ENCODE results near the gene BSN.
"Not testable (repeated sequence)": the region's sequence is repeated elsewhere in the genome, so short reads cannot be mapped to it uniquely, and the experiment has no call there.

Gene BSN

GRCh38 chr3:49694409-49695070 lies 140.3 kb downstream of the BSN start:
- H3K27ac ChIP-seq = not testable (repeated sequence)

- H3K27ac ChIP-seq = not testable (repeated sequence)
Observed at GRCh38 chr3:49695350-49696015, 141.2 kb downstream of the BSN start.

- H3K27ac ChIP-seq = no peak overlapping the region
- TF ChIP-seq ZFX (IDR thresholded peaks at IDR 0.05; ENCODE audit: borderline replicate concordance) (no peak), CTCF (IDR thresholded peaks at IDR 0.05) (no peak)
Observed at GRCh38 chr3:49699281-49699979, 145.2 kb downstream of the BSN start.

- TF ChIP-seq CTCF (IDR thresholded peaks at IDR 0.05) (no peak), ZFX (IDR thresholded peaks at IDR 0.05; ENCODE audit: borderline replicate concordance) (no peak)
- no peak overlapping the region for H3K27ac ChIP-seq
Observed at GRCh38 chr3:49700014-49700413, 145.7 kb downstream of the BSN start.

GRCh38 chr3:49700453-49701128 lies 146.3 kb downstream of the BSN start:
- TF ChIP-seq CTCF (IDR thresholded peaks at IDR 0.05) = peak; percentile 30
- no peak for TF ChIP-seq ZFX (IDR thresholded peaks at IDR 0.05; ENCODE audit: borderline replicate concordance)
- no peak overlapping the region for H3K27ac ChIP-seq

GRCh38 chr3:49701388-49702077 lies 147.3 kb downstream of the BSN start:
- H3K27ac ChIP-seq = no peak overlapping the region
- peak; percentile 57 for TF ChIP-seq CTCF (IDR thresholded peaks at IDR 0.05)
- no peak for TF ChIP-seq ZFX (IDR thresholded peaks at IDR 0.05; ENCODE audit: borderline replicate concordance)

- no peak overlapping the region for H3K27ac ChIP-seq
- no peak for TF ChIP-seq CTCF (IDR thresholded peaks at IDR 0.05)
- no peak for TF ChIP-seq ZFX (IDR thresholded peaks at IDR 0.05; ENCODE audit: borderline replicate concordance)
Observed at GRCh38 chr3:49702672-49703071, 148.4 kb downstream of the BSN start.

Data from 22Rv1 (cell line).